Measurements from ENCODE around the gene SOCS6. TPM values are rescaled to one million over a fixed set of nuclear protein-coding genes. Genes with fewer than 3 reads are reported as not detected.

The SOCS6 gene
- total RNA-seq, 1 donor from 2014 or later: 29.3 TPM

- H3K27me3 Mint-ChIP-seq (ENCODE audit: low read depth): no peaks in the 10 kb centered on the region
- H3K4me1 Mint-ChIP-seq: peaks cover 46% of the 10 kb centered on the region
- no peak for DNase-seq (ENCODE audit: low spot score in 2 of 2, unreplicated experiment in 2 of 2)
- H3K4me3 Mint-ChIP-seq: no peak overlapping the region
- H3K9me3 Mint-ChIP-seq: no peaks in the 10 kb centered on the region
- H3K27ac Mint-ChIP-seq: no peak overlapping the region
- no peaks in the 10 kb centered on the region for H3K36me3 Mint-ChIP-seq
- no peak for TF ChIP-seq CTCF (IDR thresholded peaks at IDR 0.05; ENCODE audit: unreplicated experiment)
These were observed 6.6 kb downstream of the SOCS6 start for GRCh38 chr18:70295192-70296188.

- no peak overlapping the region for H3K4me3 Mint-ChIP-seq
- no peak for DNase-seq (ENCODE audit: low spot score in 2 of 2, unreplicated experiment in 2 of 2)
- peaks cover 38% of the 10 kb centered on the region for H3K4me1 Mint-ChIP-seq
These were observed 7.4 kb downstream of the SOCS6 start for GRCh38 chr18:70296289-70296688.

GRCh38 chr18:70296781-70297180 lies 7.9 kb downstream of the SOCS6 start:
- no peak overlapping the region for H3K4me3 Mint-ChIP-seq

More at GRCh38 chr18:70296289-70296688, 7.4 kb downstream of the SOCS6 start:
- TF ChIP-seq CTCF (IDR thresholded peaks at IDR 0.05; ENCODE audit: unreplicated experiment): no peak
- H3K27me3 Mint-ChIP-seq (ENCODE audit: low read depth): no peaks in the 10 kb centered on the region
- H3K9me3 Mint-ChIP-seq: no peaks in the 10 kb centered on the region
- H3K36me3 Mint-ChIP-seq: no peaks in the 10 kb centered on the region
- H3K27ac Mint-ChIP-seq: no peak overlapping the region

GRCh38 chr18:70299393-70299792 lies 10.5 kb downstream of the SOCS6 start:
- Mint-ChIP-seq H3K4me1 (peaks cover 22% of the 10 kb centered on the region), H3K27ac (no peak overlapping the region), H3K9me3 (peaks cover 6% of the 10 kb centered on the region), H3K4me3 (no peak overlapping the region), H3K27me3 (ENCODE audit: low read depth) (no peaks in the 10 kb centered on the region), H3K36me3 (peaks cover 5% of the 10 kb centered on the region)
- DNase-seq (ENCODE audit: low spot score in 2 of 2, unreplicated experiment in 2 of 2): no peak
- no peak for TF ChIP-seq CTCF (IDR thresholded peaks at IDR 0.05; ENCODE audit: unreplicated experiment)

More at GRCh38 chr18:70296781-70297180, 7.9 kb downstream of the SOCS6 start:
- H3K36me3 Mint-ChIP-seq: no peaks in the 10 kb centered on the region
- H3K27ac Mint-ChIP-seq: no peak overlapping the region
- TF ChIP-seq CTCF (IDR thresholded peaks at IDR 0.05; ENCODE audit: unreplicated experiment): no peak
- H3K4me1 Mint-ChIP-seq: peaks cover 33% of the 10 kb centered on the region
- no peaks in the 10 kb centered on the region for H3K27me3 Mint-ChIP-seq (ENCODE audit: low read depth)
- DNase-seq (ENCODE audit: low spot score in 2 of 2, unreplicated experiment in 2 of 2): no peak
- no peaks in the 10 kb centered on the region for H3K9me3 Mint-ChIP-seq

- Mint-ChIP-seq H3K9me3 (peaks cover 6% of the 10 kb centered on the region), H3K4me1 (peaks cover 2% of the 10 kb centered on the region), H3K4me3 (no peak overlapping the region), H3K36me3 (peaks cover 5% of the 10 kb centered on the region), H3K27me3 (ENCODE audit: low read depth) (no peaks in the 10 kb centered on the region), H3K27ac (no peak overlapping the region)
- TF ChIP-seq CTCF (IDR thresholded peaks at IDR 0.05; ENCODE audit: unreplicated experiment): no peak
- DNase-seq (ENCODE audit: low spot score in 2 of 2, unreplicated experiment in 2 of 2): no peak
These were observed 12.8 kb downstream of the SOCS6 start for GRCh38 chr18:70301667-70302066.
